Activated gamma-delta T cell (primary cell): Measurements from ENCODE around the gene STMN3.
"Not testable (repeated sequence)": the region's sequence is repeated elsewhere in the genome, so short reads cannot be mapped to it uniquely, and the experiment has no call there.

Experiments used
- DNase-seq: peaks from one replicate; lab custom pipeline; 2025; lab: John Stamatoyannopoulos, UW

Gene STMN3

DNA sequence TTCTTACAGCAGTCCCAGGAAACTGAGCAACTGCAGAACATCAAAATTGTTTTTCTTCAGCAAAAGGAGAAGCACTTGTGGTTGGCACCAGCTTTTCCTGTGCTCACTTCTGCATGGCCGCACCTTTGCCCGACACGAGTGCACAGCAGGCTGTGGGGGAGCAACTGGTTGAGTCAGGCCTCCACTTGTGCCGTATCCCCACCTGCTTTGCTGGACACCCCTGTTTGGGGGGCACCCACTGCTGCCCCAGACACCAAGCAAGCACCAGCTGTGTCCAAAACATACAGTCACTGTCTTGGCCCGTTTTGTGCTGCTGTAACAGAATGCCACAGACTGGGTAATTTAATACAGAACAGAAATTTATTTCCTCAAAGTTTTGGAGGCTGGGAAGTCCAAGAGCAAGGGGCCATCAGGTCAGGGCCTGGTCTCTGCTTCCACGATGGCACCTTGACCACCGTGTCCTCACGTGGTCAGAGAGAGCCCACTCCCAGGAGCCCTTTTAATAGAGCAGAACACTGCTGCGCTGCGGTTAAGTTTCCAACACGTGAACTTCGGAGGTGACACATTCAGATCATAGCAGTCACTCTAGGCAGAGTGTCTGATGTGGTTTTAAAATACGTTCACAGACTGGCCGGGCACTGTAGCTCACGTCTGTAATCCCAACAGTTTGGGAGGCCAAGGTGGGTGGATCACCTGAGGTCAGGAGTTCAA lies 17.6 kb downstream of the STMN3 start:
- peak; percentile 41 for DNase-seq

GRCh38 chr20:63633732-63634131 lies 19.5 kb downstream of the STMN3 start:
- no peak for DNase-seq

DNA sequence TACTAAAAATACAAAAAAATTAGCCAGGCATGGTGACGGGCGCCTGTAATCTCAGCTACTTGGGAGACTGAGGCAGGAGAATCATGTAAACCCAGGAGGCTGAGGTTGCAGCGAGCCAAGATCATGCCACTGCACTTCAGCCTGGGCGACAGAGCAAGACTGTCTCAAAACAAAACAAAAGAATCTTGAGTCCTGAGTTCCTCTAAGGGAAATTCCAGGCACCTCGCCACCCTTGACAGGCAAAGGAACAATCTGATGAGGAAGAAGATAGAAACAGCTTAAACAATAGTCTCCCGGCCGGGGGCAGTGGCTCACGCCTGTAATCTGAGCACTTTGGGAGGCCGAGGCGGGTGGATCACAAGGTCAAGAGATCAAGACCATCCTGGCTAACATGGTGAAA lies 21.8 kb downstream of the STMN3 start:
- DNase-seq, result not testable (repeated sequence)

DNA sequence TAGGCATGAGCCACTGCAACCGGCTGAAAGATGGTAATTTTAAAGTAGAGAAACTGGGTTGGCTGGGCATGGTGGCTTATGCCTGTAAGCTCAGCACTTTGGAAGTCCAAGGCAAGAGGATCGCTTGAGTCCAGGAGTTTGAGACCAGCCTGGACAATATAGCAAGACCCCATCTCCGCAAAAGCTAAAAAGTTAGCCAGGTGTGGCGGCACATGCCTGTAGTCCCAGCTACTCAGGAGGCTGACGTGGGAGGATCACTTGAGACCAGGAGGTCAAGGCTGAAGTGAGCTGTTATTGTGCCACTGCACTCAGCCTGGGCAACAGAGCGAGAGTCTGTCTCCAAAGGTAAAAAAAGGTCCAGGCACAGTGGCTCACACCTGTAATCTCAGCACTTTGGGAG lies 22.3 kb downstream of the STMN3 start:
- DNase-seq, result not testable (repeated sequence)

DNA sequence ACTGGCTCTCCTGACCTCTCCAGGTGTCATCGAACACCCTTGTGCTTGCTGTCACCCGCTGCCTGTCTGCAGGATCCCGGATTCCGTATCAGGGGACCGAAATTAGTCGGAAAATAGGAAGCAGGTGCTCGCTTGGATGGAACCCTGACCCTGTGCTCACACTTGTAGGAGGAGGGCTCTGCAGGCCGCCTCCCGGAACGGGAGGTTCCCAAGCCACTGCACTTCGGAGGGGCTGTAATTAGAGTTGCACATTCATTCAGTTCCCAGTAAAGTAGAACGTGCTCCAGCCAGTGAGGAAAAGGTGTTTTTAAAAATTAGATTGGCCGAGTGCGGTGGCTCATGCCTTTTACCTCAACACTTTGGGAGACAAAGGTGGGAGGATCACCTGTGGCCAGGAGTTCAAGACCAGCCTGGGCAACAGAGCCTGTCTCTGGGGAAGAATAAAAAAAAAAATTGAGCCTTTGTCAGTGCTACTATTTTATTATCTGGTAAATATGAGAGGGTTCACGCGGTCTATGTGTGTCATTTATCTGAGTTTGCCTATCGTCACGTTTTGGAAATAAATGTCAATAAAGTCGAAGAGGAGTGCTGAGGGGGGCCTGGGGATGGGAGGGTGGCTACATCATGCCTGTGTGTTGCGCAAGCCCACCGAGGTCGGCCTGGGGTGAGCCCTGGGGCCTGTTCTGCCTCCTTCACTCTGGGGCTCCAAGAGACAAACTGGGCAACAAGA lies 24.8 kb downstream of the STMN3 start:
- no peak for DNase-seq

DNA sequence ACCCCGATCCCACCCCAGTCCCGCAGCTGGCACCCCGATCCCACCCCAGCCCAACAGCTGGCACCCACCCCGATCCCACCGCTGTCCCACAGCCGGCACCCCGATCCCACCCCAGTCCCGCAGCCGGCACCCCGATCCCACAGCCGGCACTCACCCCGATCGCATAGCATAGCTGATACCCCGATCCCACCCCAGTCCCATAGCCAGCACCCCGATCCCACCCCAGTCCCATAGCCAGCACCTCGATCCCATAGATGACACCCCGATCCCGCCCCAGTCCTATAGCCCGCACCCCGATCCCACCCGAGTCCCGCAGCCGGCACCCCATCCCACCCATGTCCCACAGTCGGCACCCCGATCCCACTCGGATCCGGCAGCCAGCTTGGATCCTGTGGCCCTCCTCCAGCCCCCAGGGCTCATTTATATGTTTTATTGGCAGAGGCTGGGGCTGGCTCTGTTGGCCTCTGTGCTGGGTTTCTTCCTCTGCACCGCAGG lies 25.4 kb downstream of the STMN3 start:
- no peak for DNase-seq

DNA sequence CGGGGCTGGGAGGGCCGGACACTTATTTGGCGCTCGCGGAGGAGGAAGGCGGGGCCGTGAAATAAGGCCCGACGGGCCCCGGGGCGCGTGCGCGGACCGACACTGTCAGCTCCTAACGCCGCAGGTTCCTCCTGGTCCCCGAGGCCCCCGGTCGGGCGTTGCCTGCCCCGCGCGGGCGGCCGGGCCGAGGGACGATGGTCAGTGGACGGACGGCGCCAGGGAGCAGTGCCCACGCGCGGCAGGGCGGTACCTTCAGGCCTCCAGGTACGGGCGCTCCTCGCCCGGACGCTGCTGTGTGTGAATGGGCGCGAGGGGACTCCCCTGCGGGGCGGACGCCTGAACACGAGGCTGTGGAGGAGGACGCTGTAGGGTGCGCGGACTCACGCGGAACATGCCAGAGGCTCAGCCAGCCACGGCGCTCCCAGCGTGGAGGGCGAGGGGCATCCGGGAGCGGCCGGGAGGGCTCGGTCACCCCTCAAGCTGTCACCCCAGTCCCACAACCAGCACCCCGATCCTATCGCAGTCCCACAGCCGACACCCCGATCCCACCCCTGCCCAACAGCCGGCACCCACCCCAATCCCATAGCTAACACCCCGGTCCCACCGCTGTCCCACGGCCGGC lies 26.0 kb downstream of the STMN3 start:
- DNase-seq, result peak; percentile 92

- DNase-seq, result peak; percentile 68
These were observed 26.6 kb downstream of the STMN3 start, which contains the start of gene GMEB2 for GRCh38 chr20:63626424-63627128. TSS of gene GMEB2 (minus strand) at chr20:63627101. CDS start at chr20:63619397, 7,704 bp downstream.

DNA sequence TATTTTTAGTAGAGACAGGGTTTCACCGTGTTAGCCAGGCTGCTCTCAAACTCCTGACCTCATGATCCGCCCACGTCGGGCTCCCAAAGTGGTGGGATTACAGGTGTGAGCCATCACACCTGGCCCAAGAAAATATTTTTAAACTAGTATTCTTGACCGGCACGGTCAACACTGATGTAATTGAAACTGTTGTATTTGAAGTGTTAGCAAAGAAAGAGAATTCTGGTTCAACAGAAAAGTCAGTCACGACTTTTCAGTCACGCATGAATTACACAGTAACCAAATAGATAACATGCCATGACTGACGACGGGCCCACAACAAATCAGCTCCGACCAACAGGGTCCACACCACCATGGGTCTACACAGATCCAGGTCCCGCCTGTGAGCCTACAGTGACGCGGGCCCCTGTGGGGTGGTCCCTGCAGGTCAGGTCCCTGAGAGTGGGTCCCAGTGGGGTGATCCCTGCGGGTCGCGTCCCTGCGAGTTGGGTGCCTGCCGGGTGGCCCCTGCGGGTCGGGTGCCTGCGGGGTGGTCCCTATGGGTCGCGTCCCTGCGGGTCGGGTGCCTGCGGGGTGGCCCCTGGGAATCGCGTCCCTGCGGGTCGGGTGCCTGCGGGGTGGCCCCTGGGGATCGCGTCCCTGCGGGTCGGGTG lies 27.3 kb downstream of the STMN3 start:
- DNase-seq, result no peak

DNA sequence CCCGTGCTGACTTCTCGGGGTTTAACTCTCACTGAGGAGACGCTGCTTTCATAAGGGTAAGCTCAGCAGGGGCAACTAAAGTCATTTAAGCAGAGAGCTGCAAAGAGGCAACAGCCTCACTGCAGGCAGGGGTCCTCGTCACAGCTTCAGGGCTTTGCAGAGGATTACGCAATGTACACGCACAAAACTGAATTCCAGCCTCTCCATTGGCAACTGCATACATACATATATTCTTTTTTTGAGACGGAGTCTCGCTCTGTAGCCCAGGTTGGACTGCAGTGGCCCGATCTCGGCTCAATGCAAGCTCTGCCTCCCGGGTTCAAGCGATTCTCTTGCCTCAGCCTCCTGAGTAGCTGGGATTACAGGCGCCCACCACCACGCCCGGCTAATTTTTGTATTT lies 28.7 kb downstream of the STMN3 start:
- no peak for DNase-seq

GRCh38 chr20:63622732-63623131 lies 30.5 kb downstream of the STMN3 start:
- no peak for DNase-seq

DNA sequence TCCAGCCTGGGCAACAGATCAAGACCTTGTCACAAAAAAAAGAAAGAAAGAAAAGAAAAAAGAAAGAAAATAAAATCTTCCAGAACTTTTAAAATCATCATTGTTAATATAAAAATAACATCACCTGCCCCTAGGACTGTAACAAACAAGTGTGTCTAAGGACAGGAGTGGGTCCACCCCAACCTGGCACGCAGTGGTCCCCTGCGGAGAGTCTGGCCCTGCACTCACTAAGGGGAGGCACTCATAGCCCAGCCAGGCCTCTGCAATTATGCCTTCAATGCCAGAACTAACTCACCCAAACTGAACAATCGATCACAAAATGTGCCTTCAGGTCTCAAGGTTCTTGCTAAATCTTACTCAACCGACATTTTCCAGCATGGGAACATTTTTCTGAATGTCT lies 31.1 kb downstream of the STMN3 start:
- DNase-seq, result no peak

DNA sequence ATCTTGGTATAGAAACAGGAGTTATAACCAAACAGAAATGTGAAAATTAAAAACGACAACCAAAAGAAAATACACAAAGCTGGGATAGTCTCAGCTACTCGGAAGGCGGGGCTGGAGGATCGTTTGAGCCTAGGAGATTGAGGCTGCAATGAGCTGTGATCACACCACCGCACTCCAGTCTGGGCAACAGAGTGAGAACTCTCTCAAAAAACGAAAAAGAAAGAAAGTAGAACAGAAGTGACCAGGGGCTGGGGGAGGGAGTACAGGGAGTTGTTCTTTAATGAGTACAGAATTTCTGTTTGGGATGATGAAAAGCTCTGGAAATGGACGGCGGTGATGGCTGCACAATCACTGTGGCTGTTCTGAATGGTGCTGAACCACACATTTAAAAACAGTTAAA lies 32.2 kb downstream of the STMN3 start:
- DNase-seq, result no peak

GRCh38 chr20:63619505-63619904 lies 33.7 kb downstream of the STMN3 start:
- DNase-seq, result no peak

- DNase-seq, result no peak
These were observed 34.1 kb downstream of the STMN3 start for GRCh38 chr20:63619086-63619485.

DNA sequence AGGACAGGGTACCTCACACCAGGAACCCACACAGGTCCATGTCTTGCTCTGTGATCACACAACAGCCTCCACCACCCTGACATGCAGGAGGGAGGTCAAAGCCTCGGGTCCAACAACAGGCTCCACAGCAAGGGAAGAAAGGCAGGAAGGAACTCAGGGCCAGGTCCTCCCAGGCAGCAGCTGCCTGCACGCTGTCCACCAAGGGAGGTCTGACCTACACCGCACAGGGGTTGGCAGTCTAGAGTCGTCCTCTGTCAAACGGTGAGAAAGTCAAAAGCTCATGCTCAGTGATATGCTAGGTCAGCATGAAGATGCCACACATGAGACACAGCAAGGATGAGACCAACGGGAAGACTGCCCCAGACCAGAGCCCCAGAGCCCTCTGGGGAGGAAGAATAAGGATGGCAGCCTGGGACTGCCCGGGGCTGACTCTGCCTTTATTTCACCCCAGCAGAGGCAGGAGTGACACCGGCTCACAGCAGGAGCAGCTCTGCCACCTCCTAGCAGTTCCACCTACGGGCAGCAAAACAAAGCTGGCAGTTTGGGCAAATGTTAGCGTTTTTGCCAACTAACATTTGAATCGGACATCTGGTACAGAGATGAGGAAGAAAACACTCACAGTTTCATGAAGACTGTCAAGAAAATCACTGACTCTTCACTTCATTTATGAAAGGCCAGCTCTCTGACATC lies 34.8 kb downstream of the STMN3 start:
- DNase-seq, result no peak

DNA sequence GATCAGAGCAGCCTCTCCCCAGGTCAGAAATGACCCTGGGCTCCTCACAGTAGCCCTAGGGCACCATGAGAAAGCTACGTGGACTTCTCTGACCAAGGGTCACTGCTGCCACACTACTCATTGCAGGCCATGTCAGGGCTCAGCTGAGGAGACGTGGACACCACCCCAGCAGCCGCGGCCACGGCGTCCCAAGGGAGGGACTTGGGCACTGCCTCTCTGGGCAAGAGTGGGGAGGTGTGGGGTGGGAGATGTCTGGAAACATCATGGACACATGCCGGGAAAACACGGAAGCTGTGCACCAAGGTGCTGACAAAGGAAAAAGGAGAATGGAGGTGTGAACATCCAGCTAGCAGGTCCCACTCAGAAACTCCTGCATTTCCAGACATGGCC lies 35.4 kb downstream of the STMN3 start:
- DNase-seq, result no peak

GRCh38 chr20:63617092-63617875 lies 35.9 kb downstream of the STMN3 start:
- DNase-seq, result no peak

GRCh38 chr20:63613863-63614594 lies 39.2 kb downstream of the STMN3 start:
- DNase-seq, result not testable (repeated sequence)
